ENCODE data around the gene CDK10.
A peak's percentile ranks its signal among the peaks of the same experiment; 100 is the strongest.

The CDK10 gene

DNA sequence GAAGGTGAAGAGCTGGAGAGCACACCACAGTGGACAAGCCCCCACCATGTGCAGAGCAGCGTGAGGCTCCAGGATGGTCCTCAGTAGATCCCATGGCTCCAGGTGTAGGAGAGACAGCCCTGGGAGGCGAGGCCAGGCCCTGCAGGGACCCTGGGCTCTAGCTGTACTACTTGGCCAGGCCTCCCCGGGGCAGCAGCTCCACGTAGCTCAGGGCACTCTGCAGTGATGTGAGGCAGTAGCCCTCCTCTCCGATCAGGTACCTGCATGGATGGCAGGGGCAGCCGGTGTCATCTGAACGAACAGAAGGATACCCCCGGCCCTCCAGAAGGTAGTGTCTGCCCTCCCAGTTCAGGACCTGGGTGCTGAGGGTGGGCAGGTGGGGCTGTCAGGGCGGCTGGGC lies 21.2 kb downstream of the CDK10 start:
- TF ChIP-seq, protein P1, sequence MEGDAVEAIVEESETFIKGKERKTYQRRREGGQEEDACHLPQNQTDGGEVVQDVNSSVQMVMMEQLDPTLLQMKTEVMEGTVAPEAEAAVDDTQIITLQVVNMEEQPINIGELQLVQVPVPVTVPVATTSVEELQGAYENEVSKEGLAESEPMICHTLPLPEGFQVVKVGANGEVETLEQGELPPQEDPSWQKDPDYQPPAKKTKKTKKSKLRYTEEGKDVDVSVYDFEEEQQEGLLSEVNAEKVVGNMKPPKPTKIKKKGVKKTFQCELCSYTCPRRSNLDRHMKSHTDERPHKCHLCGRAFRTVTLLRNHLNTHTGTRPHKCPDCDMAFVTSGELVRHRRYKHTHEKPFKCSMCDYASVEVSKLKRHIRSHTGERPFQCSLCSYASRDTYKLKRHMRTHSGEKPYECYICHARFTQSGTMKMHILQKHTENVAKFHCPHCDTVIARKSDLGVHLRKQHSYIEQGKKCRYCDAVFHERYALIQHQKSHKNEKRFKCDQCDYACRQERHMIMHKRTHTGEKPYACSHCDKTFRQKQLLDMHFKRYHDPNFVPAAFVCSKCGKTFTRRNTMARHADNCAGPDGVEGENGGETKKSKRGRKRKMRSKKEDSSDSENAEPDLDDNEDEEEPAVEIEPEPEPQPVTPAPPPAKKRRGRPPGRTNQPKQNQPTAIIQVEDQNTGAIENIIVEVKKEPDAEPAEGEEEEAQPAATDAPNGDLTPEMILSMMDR (IDR thresholded peaks at IDR 0.05; ENCODE audit: extremely low read depth, missing control alignments) = no peak
- DNase-seq (ENCODE audit: low spot score) = no peak

- TF ChIP-seq, protein P1 (IDR thresholded peaks at IDR 0.05; ENCODE audit: extremely low read depth, missing control alignments) = no peak
- DNase-seq (ENCODE audit: low spot score) = no peak
Measured at GRCh38 chr16:89708481-89708931, 22.0 kb downstream of the CDK10 start.

- TF ChIP-seq, protein P1 (IDR thresholded peaks at IDR 0.05; ENCODE audit: extremely low read depth, missing control alignments) = no peak
- no peak for DNase-seq (ENCODE audit: low spot score)
Measured at GRCh38 chr16:89709166-89709565, 22.7 kb downstream of the CDK10 start.

DNA sequence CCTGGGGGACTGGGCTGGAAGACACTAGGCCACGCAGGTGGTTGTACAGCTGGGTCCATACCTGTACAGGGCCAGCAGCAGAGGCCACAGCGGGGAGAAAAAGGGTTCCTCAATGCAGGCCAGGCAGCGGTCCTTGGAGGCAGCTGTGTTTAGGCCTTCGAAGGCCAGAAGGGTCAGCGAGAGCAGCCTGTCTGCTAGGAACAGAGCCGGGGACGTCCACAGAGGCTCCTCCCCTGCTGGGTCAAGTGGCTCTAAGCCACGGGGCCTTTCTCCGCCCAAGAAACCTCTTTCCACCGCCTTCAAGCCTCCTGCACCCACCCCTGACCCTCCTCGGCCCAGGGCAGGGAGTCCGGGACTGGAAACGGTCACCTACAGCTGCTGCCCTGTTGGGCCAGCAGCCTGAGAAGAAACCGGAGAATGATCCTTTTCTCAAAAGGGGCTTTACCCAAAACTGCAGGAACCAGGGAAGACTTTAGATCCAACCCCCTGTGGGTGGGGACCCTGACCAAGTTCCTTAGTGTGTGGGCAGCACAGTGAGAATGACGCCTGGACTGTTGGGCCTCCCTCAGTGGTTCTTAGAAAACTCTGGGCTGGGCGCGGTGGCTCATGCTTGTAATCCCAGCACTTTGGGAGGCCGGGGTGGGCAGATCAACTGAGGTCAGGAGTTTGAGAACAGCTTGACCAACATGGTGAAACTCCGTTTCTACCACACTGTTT lies 23.4 kb downstream of the CDK10 start:
- TF ChIP-seq, protein P1 (IDR thresholded peaks at IDR 0.05; ENCODE audit: extremely low read depth, missing control alignments) = no peak
- no peak for DNase-seq (ENCODE audit: low spot score)

DNA sequence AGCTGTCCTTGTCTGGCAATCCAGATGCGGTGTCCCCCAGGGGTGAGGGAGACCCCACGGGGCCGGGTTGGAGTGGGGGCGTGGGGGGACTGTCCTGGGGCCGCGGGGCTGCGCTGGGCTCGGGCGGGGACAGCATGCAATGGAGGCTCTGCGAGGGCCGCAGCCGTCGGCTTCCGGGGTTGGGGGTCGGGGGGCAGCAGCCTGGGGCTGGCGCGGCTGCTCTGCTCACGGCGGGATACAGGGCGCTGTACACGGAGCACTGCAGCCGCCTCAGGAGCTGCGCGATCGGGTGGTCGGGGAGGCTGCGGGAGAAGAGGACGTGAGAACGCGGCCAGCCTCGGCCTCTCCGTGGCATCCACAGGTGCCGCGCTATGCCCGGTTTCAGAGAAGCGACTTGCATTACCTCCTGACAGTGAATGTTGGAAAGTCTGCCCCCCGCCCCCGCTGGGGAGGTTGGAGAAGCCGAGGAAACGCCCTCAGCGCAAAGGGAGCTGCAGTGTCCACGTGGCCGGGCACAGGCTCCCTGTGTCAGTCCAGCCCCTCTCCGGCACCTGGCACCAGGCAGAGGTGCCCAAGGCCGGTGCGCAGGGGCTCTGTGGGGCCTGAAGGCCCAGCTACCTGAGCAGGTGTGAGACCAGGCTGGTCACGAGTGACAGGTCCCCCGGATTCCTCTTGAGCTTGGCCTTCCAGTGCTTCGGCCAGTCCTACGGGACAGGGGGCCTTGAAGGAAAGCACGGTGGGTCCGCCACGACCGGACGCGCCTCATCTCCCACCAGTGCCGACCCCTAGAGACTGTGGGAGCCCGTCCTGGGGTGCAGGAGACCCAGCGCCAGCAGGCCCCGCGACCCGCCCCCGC lies 24.4 kb downstream of the CDK10 start:
- TF ChIP-seq, protein P1 (IDR thresholded peaks at IDR 0.05; ENCODE audit: extremely low read depth, missing control alignments) = no peak
- no peak for DNase-seq (ENCODE audit: low spot score)

DNA sequence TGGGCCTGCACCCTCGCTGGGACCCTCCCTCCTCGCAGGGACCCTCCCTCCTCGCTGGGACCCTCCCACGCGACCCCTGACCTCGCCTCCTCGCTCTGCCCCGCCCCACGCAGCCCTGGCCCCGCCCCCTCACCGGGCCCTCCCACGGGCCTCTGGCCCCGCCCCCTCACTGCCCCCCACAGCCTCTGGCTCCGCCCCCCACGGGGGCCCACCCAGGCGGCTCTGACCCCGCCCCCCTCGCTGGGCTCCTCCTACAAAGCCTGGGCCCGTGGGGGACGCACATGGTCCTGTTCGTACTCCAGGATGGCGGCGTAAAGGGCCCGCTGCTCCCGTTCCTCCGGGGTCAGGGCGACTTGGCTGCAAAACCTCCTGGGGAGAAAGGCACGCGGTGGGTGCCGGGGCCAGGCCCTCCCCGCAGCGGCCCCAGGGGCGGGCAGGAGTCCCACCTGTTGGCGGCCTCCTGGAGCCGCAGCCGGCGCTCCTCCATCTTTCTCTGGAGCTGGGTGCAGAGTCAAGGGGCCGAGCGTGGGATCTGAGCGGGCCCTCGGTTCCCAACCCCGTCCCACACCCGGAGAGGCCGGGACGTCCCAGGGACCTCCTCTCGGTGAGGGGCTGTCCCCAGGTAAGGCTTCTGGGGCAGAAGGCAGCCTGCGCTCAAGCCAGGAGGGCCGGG lies 25.2 kb downstream of the CDK10 start:
- TF ChIP-seq, protein P1 (IDR thresholded peaks at IDR 0.05; ENCODE audit: extremely low read depth, missing control alignments) = no peak
- DNase-seq (ENCODE audit: low spot score) = peak; percentile 99
